Mesodermal cell (in vitro differentiated cells): Measurements from ENCODE around the gene TRAM2.
A peak's percentile ranks its signal among the peaks of the same experiment; 100 is the strongest.

Source experiments
- H3K27ac ChIP-seq: 2 replicates; pipeline ENCODE4 v1.7.0; 2013; ENCODE audit warnings: mild to moderate bottlenecking, low read depth, low read length, moderate library complexity; ENCODE audit not compliant: severe bottlenecking
- H3K36me3 ChIP-seq: 2 replicates; pipeline ENCODE4 v1.7.1; 2013; ENCODE audit warnings: mild to moderate bottlenecking, low read length, moderate library complexity; ENCODE audit not compliant: control insufficient read depth, insufficient read depth
- H3K4me1 ChIP-seq: one replicate; pipeline ENCODE4 v1.7.1; 2013; ENCODE audit warnings: mild to moderate bottlenecking, low read length; ENCODE audit not compliant: insufficient read depth, control insufficient read depth, poor library complexity, severe bottlenecking
- H3K4me3 ChIP-seq: 2 replicates; pipeline ENCODE4 v1.7.0; 2013; ENCODE audit warnings: low read length, control low read depth, mild to moderate bottlenecking; ENCODE audit not compliant: insufficient read depth, poor library complexity, severe bottlenecking; ENCODE audit errors: extremely low read depth
- H3K9me3 ChIP-seq: 2 replicates; pipeline ENCODE4 v1.7.1; 2013; ENCODE audit warnings: mild to moderate bottlenecking, low read length, moderate library complexity; ENCODE audit not compliant: control insufficient read depth
- WGBS, 2 experiments: methylation state at CpG; one replicate each; pipeline ENCODE4 v1.1.5; 2013; ENCODE audit warnings: missing lambda C conversion rate in 2 of 2; ENCODE audit not compliant: insufficient coverage in 2 of 2; 5-methylcytosine and 5-hydroxymethylcytosine counted together

Gene TRAM2

GRCh38 chr6:52499681-52500236 lies 77.1 kb downstream of the TRAM2 start:
- Histone ChIP-seq H3K4me3 (no peak overlapping the region), H3K9me3 (no peaks in the 10 kb centered on the region), H3K27ac (peak overlapping the region; percentile 77), H3K4me1 (peaks cover 39% of the 10 kb centered on the region), H3K36me3 (peaks cover 42% of the 10 kb centered on the region)
- WGBS, 2 experiments: 95 to 96% methylated on average over 8 of the region's 11 CpGs

GRCh38 chr6:52499026-52499425 lies 77.8 kb downstream of the TRAM2 start:
- no CpG with 5 or more reads among the region's 1 CpG for WGBS, 2 experiments
- peaks cover 34% of the 10 kb centered on the region for H3K4me1 ChIP-seq
- H3K36me3 ChIP-seq: peaks cover 37% of the 10 kb centered on the region
- no peak overlapping the region for H3K4me3 ChIP-seq
- H3K27ac ChIP-seq: peak overlapping the region; percentile 77
- H3K9me3 ChIP-seq: no peaks in the 10 kb centered on the region

GRCh38 chr6:52498538-52499017 lies 78.3 kb downstream of the TRAM2 start:
- WGBS, 2 experiments: 90 to 94% methylated on average over 5 to 7 of the region's 11 CpGs
- Histone ChIP-seq H3K36me3 (peaks cover 37% of the 10 kb centered on the region), H3K4me1 (peaks cover 29% of the 10 kb centered on the region), H3K4me3 (no peak overlapping the region), H3K9me3 (no peaks in the 10 kb centered on the region), H3K27ac (peak overlapping the region; percentile 77)

- H3K4me3 ChIP-seq: no peak overlapping the region
- H3K36me3 ChIP-seq: peaks cover 33% of the 10 kb centered on the region
- peaks cover 23% of the 10 kb centered on the region for H3K4me1 ChIP-seq
- H3K27ac ChIP-seq: no peak overlapping the region
- 93 to 94% methylated on average over 9 to 10 of the region's 14 CpGs for WGBS, 2 experiments
- H3K9me3 ChIP-seq: no peaks in the 10 kb centered on the region
Observed at GRCh38 chr6:52497652-52498408, 79.0 kb downstream of the TRAM2 start.

GRCh38 chr6:52496631-52497030 lies 80.2 kb downstream of the TRAM2 start:
- 100% methylated on average over 1 of the region's 2 CpGs; no CpG with 5 or more reads in 1 of the 2 experiments for WGBS, 2 experiments
- Histone ChIP-seq H3K9me3 (no peaks in the 10 kb centered on the region), H3K36me3 (peaks cover 21% of the 10 kb centered on the region), H3K27ac (no peak overlapping the region), H3K4me3 (no peak overlapping the region), H3K4me1 (peaks cover 23% of the 10 kb centered on the region)

GRCh38 chr6:52495922-52496321 lies 80.9 kb downstream of the TRAM2 start:
- H3K9me3 ChIP-seq: no peaks in the 10 kb centered on the region
- H3K27ac ChIP-seq: no peak overlapping the region
- peaks cover 17% of the 10 kb centered on the region for H3K36me3 ChIP-seq
- H3K4me1 ChIP-seq: peaks cover 23% of the 10 kb centered on the region
- H3K4me3 ChIP-seq: no peak overlapping the region
- WGBS, 2 experiments: 91 to 92% methylated on average over 3 of the region's 3 CpGs

- no peak overlapping the region for H3K4me3 ChIP-seq
- WGBS, 2 experiments: 90 to 92% methylated on average over 3 to 6 of the region's 7 CpGs
Observed at GRCh38 chr6:52494298-52495072, 82.4 kb downstream of the TRAM2 start.

GRCh38 chr6:52493669-52494068 lies 83.2 kb downstream of the TRAM2 start:
- Histone ChIP-seq H3K4me3 (no peak overlapping the region), H3K9me3 (no peaks in the 10 kb centered on the region), H3K4me1 (peaks cover 4% of the 10 kb centered on the region), H3K27ac (no peak overlapping the region), H3K36me3 (peaks cover 16% of the 10 kb centered on the region)
- no CpG with 5 or more reads among the region's 3 CpGs for WGBS, 2 experiments

More at GRCh38 chr6:52494298-52495072, 82.4 kb downstream of the TRAM2 start:
- no peaks in the 10 kb centered on the region for H3K9me3 ChIP-seq
- H3K4me1 ChIP-seq: peaks cover 12% of the 10 kb centered on the region
- H3K27ac ChIP-seq: no peak overlapping the region
- H3K36me3 ChIP-seq: peaks cover 16% of the 10 kb centered on the region

- Histone ChIP-seq H3K27ac (no peak overlapping the region), H3K4me1 (no peaks in the 10 kb centered on the region), H3K36me3 (peaks cover 16% of the 10 kb centered on the region), H3K9me3 (no peaks in the 10 kb centered on the region), H3K4me3 (no peak overlapping the region)
- 92 to 98% methylated on average over 6 to 7 of the region's 14 CpGs for WGBS, 2 experiments
Observed at GRCh38 chr6:52491203-52492069, 85.4 kb downstream of the TRAM2 start.

- no peak overlapping the region for H3K27ac ChIP-seq
- 89 to 99% methylated on average over 5 of the region's 5 CpGs for WGBS, 2 experiments
- H3K36me3 ChIP-seq: peaks cover 6% of the 10 kb centered on the region
- H3K4me1 ChIP-seq: no peaks in the 10 kb centered on the region
- H3K4me3 ChIP-seq: no peak overlapping the region
- H3K9me3 ChIP-seq: no peaks in the 10 kb centered on the region
Observed at GRCh38 chr6:52489881-52490280, 87.0 kb downstream of the TRAM2 start.
